Measurements from ENCODE around the gene TMEM179. TPM values are rescaled to one million over a fixed set of nuclear protein-coding genes. Genes with fewer than 3 reads are reported as not detected.

Gene TMEM179
- total and polyA plus RNA-seq, 2 of the 8 experiments (the other 6 are each of a cell fraction or from before 2014, with no cell fraction given) = 2.9 to 4.0 TPM

- H3K4me2 ChIP-seq (ENCODE audit: insufficient read depth in 1 of 2, low read depth in 2 of 2, low read length in 2 of 2) = no peak overlapping the region
- no peak overlapping the region for H4K5ac ChIP-seq (ENCODE audit: insufficient read length, low read depth, low read length)
- H3K14ac ChIP-seq (ENCODE audit: insufficient read length) = no peak overlapping the region
- no peak overlapping the region for H4K8ac ChIP-seq (ENCODE audit: extremely low read depth, insufficient read depth, low read length)
- CTCF ChIA-PET (ENCODE audit: partially characterized antibody) = interaction anchor here (1.3 kb wide), 1 partner anchor 521 kb away, joined by 4 read pairs; no protein-coding TSS in a partner anchor
- H3K4ac ChIP-seq (replicated peaks; ENCODE audit: insufficient read length, low read depth, low read length) = no peak overlapping the region
- no peak overlapping the region for H3K9ac ChIP-seq (replicated peaks in 1 of 4; ENCODE audit: extremely low read depth in 1 of 4, low read depth in 3 of 4, low read length in 3 of 4)
- H3K4me3 ChIP-seq (ENCODE audit: extremely low read depth in 1 of 4, insufficient read depth in 2 of 4, low read depth in 3 of 4, low read length in 4 of 4) = no peak overlapping the region
- no peaks in the 10 kb centered on the region; a peak in 1 of 7 replicates for H3K4me1 ChIP-seq (replicated peaks in 1 of 4; ENCODE audit: control insufficient read depth in 3 of 4, insufficient read depth in 4 of 4, low read length in 3 of 4)
- POLR2A ChIA-PET (ENCODE audit: partially characterized antibody) = no interaction called here
- no peak overlapping the region for H3K23ac ChIP-seq (ENCODE audit: insufficient read length)
- FAIRE-seq (no peak), DNase-seq (ENCODE audit: low read depth in 1 of 2, low spot score in 2 of 2) (no peak)
- no peak overlapping the region for H2BK20ac ChIP-seq (ENCODE audit: low read length)
- 95% methylated on average over 11 of the region's 11 CpGs; no CpG with 5 or more reads in 1 of the 2 experiments for WGBS, 2 experiments (ENCODE audit: extremely low coverage in 1 of 2, insufficient coverage in 1 of 2, insufficient read length in 1 of 2, insufficient replicate concordance in 2 of 2, low coverage in 1 of 2, low lambda C conversion rate in 2 of 2, missing lambda C conversion rate in 1 of 2)
- no peak overlapping the region for H2AK5ac ChIP-seq (ENCODE audit: low read depth, low read length)
- no peak overlapping the region; the same call in 1 of the 2 replicates for H2BK5ac ChIP-seq (ENCODE audit: low read depth, low read length)
- H2BK15ac ChIP-seq (ENCODE audit: low read length) = no peak overlapping the region
- H3K79me1 ChIP-seq (ENCODE audit: low read depth, low read length) = peaks cover 4% of the 10 kb centered on the region; the same call in 1 of the 2 replicates
- H4K91ac ChIP-seq (replicated peaks; ENCODE audit: insufficient read length, low read length) = no peak overlapping the region
- no peak overlapping the region for H2BK12ac ChIP-seq (ENCODE audit: low read depth, low read length)
- H3K27me3 ChIP-seq (replicated peaks in 1 of 4; ENCODE audit: control insufficient read depth in 3 of 4, extremely low read depth in 1 of 4, insufficient read depth in 3 of 4, low read length in 3 of 4) = no peaks in the 10 kb centered on the region
- no peak overlapping the region for H3K18ac ChIP-seq (ENCODE audit: extremely low read depth, low read length)
- H3K56ac ChIP-seq (replicated peaks; ENCODE audit: insufficient read length, low read depth, low read length) = no peak overlapping the region
- H2BK120ac ChIP-seq (replicated peaks; ENCODE audit: low read depth, low read length) = no peak overlapping the region
- no peak overlapping the region for H3K27ac ChIP-seq (ENCODE audit: low read depth, low read length)
- H3K9me3 ChIP-seq (ENCODE audit: insufficient read depth in 2 of 2, low read depth in 1 of 2, low read length in 1 of 2) = no peaks in the 10 kb centered on the region
- no peak overlapping the region for H2AFZ ChIP-seq (ENCODE audit: low read length)
- no peaks in the 10 kb centered on the region; a peak in 1 of 8 replicates for H3K36me3 ChIP-seq (ENCODE audit: control insufficient read depth in 2 of 4, insufficient read depth in 4 of 4, low read length in 3 of 4)
- H4K20me1 ChIP-seq (replicated peaks in 1 of 2; ENCODE audit: control insufficient read depth in 1 of 2, insufficient read depth in 2 of 2, low read length in 2 of 2) = peaks cover 0 to 6% of the 10 kb centered on the region in 2 experiments
- H3K23me2 ChIP-seq (ENCODE audit: low read depth, low read length) = no peaks in the 10 kb centered on the region
- no peaks in the 10 kb centered on the region for H3K79me2 ChIP-seq (ENCODE audit: control insufficient read depth in 1 of 2, insufficient read depth in 2 of 2, low read length in 2 of 2)
- TF ChIP-seq SP1 (IDR thresholded peaks at IDR 0.05; ENCODE audit: low read depth, low read length) (no peak), SP4 (IDR thresholded peaks at IDR 0.05; ENCODE audit: low read length) (no peak), CBX5 (IDR thresholded peaks at IDR 0.05; ENCODE audit: low read depth, low read length) (no peak), GTF2F1 (IDR thresholded peaks at IDR 0.05; ENCODE audit: borderline replicate concordance, low read depth, low read length) (no peak), EZH2 (IDR thresholded peaks at IDR 0.05; ENCODE audit: low read depth, low read length, severe bottlenecking) (no peak), TAF1 (IDR thresholded peaks at IDR 0.05; ENCODE audit: low read depth, low read length) (no peak), RNF2 (IDR thresholded peaks at IDR 0.05; ENCODE audit: borderline replicate concordance, low read depth, low read length, missing control alignments, poor library complexity, severe bottlenecking) (no peak), CBX8 (IDR thresholded peaks at IDR 0.05; ENCODE audit: borderline replicate concordance, low read depth, low read length) (no peak), BACH1 (IDR thresholded peaks at IDR 0.05; ENCODE audit: low read length) (no peak), EP300 (IDR thresholded peaks at IDR 0.05; ENCODE audit: borderline replicate concordance in 1 of 2, low read depth in 2 of 2, low read length in 2 of 2) (no peak), HDAC6 (IDR thresholded peaks at IDR 0.05; ENCODE audit: low read depth, low read length) (no peak), FOSL1 (IDR thresholded peaks at IDR 0.05; ENCODE audit: insufficient read depth, low read depth, low read length) (no peak), ZNF274 (IDR thresholded peaks at IDR 0.05; ENCODE audit: borderline replicate concordance, extremely low read depth, low read length) (no peak), RXRA (IDR thresholded peaks at IDR 0.05; ENCODE audit: insufficient read depth, low read depth, low read length) (no peak)
Observed at GRCh38 chr14:104596451-104596918, 8.1 kb downstream of the TMEM179 start.

All from H1 (cell line).